GM10248 (cell line): Measurements from ENCODE around the gene MBD3.

ENCODE experiments used
- CTCF ChIA-PET: fragments of 300-600 bp; sonication (Branson Sonifier 250); formaldehyde crosslinking; extraction: SDS; loops from one replicate; lab custom pipeline; 2021; ENCODE audit warnings: antibody characterized with exemption; lab: Yijun Ruan, JAX
- POLR2A ChIA-PET: fragments of 350-650 bp; sonication (Branson Sonifier 250); formaldehyde crosslinking; extraction: SDS; loops from one replicate; lab custom pipeline; 2020; ENCODE audit warnings: antibody characterized with exemption; lab: Yijun Ruan, JAX
- DNase-seq: peaks from one replicate; pipeline ENCODE4 v3.0.0; 2012; ENCODE audit errors: extremely low spot score
- TF ChIP-seq, protein P1 (sequence below): IDR thresholded peaks from 2 replicates; pipeline ENCODE4 v1.5.1; 2012; ENCODE audit warnings: mild to moderate bottlenecking, low read depth; ENCODE audit errors: extremely low read depth, missing control alignments, control extremely low read depth

Gene MBD3

DNA sequence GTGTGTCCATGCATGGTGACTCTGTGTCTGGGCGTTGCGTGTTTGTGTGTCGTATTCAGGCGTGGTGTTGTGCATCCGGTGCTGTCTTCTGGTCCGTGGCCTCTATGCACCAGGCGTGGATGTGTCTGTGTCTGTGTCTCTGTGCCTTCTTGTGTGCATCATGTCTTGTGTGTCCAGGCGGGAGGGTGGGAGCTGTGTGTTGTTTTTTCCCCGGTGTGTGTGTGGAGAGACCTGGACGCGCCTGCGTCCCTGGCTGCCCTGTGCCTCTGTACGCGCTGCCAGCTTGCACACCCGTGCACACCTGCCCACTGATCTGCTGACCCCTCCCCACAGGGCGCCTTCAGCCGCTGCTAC lies 67.7 kb downstream of the MBD3 start:
- ChIA-PET CTCF (interaction anchor here (1.4 kb wide), 1 partner anchor 21 kb away, joined by 6 read pairs; no protein-coding TSS in a partner anchor), POLR2A (no interaction called here)
- TF ChIP-seq, protein P1, sequence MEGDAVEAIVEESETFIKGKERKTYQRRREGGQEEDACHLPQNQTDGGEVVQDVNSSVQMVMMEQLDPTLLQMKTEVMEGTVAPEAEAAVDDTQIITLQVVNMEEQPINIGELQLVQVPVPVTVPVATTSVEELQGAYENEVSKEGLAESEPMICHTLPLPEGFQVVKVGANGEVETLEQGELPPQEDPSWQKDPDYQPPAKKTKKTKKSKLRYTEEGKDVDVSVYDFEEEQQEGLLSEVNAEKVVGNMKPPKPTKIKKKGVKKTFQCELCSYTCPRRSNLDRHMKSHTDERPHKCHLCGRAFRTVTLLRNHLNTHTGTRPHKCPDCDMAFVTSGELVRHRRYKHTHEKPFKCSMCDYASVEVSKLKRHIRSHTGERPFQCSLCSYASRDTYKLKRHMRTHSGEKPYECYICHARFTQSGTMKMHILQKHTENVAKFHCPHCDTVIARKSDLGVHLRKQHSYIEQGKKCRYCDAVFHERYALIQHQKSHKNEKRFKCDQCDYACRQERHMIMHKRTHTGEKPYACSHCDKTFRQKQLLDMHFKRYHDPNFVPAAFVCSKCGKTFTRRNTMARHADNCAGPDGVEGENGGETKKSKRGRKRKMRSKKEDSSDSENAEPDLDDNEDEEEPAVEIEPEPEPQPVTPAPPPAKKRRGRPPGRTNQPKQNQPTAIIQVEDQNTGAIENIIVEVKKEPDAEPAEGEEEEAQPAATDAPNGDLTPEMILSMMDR: no peak
- no peak for DNase-seq

DNA sequence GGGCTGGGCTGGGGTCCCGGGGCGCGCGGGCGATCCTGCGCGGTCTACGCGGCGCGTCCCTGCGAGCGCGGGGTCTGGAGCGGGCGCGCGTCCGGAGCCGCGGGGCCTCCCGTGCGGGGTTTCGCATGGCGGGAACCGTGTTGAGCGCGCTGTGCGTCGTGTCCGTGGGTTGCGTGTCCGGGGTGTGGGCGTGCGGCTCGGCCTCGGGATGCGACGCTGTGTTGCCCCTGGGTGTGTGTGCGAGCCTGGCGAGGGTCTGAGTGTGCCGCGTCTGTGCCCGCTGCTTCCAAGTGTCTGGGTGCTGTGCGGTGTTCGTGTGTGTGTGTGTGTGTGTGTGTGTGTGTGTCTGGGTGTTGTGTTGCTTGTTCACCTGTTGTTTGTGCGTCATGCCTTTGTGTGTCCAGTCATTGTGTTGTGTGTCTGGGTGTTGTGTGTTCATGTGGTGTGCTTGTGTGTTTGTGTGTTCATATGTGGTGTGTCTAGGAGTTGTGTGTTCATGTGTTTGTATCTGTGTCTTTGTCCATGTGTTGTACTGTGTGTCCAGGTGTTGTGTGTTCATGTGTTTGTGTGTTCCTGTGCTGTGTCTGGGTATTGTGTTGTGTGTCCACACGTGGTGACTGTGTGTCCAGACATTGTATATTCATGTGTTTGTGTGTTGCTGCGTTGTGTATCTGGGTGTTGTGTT lies 68.2 kb downstream of the MBD3 start:
- ChIA-PET POLR2A (no interaction called here), CTCF (no interaction called here)
- TF ChIP-seq, protein P1: no peak
- DNase-seq: no peak
